HL-60 (cell line): ENCODE measurements around the gene CTNNA1.

Experiments used
- DNase-seq, 2 experiments: peaks; one replicate each; pipeline ENCODE4 v3.0.0-alpha.2; 2010 to 2020; ENCODE audit warnings: low read depth in 1 of 2, low spot score in 1 of 2
- H3K27ac ChIP-seq: fragments of 250-450 bp; sonication (Bioruptor Pico); replicated peaks from 2 replicates; pipeline ENCODE4 v1.5.1; 2020; ENCODE audit warnings: mild to moderate bottlenecking, moderate library complexity
- H3K27me3 ChIP-seq: fragments of 250-450 bp; sonication (Bioruptor Pico); 2 replicates; pipeline ENCODE4 v1.5.1; 2021; ENCODE audit warnings: mild to moderate bottlenecking, moderate library complexity; ENCODE audit not compliant: insufficient read depth, poor library complexity, severe bottlenecking
- H3K4me3 ChIP-seq: replicated peaks from 2 replicates; pipeline ENCODE4 v1.5.1; 2011; ENCODE audit warnings: mild to moderate bottlenecking, control low read depth, low read length; ENCODE audit not compliant: insufficient read depth
- CTCF ChIP-seq: IDR thresholded peaks from one replicate; pipeline ENCODE4 v1.5.1; 2011; ENCODE audit warnings: low read length, control low read depth, inconsistent platforms; ENCODE audit not compliant: insufficient read depth
- GABPA ChIP-seq: IDR thresholded peaks from 2 replicates; pipeline ENCODE4 v1.6.1; 2012; ENCODE audit warnings: low read depth
- POLR2AphosphoS5 ChIP-seq: IDR thresholded peaks from 2 replicates; pipeline ENCODE4 v1.6.1; 2012; ENCODE audit warnings: low read depth
- REST ChIP-seq: IDR thresholded peaks from 2 replicates; pipeline ENCODE4 v1.6.1; 2012; ENCODE audit warnings: low read depth; ENCODE audit not compliant: insufficient replicate concordance
- SPI1 ChIP-seq: IDR thresholded peaks from 2 replicates; pipeline ENCODE4 v1.6.1; 2012; ENCODE audit warnings: low read depth, mild to moderate bottlenecking, borderline replicate concordance

Gene CTNNA1

GRCh38 chr5:138951986-138952735, 198.9 kb downstream of the CTNNA1 start:
- Histone ChIP-seq H3K27me3 (no peaks in the 10 kb centered on the region), H3K4me3 (no peak overlapping the region), H3K27ac (no peak overlapping the region)
- no peak for DNase-seq
- TF ChIP-seq CTCF: no peak
- TF ChIP-seq POLR2AphosphoS5: no peak
- TF ChIP-seq SPI1: no peak
- TF ChIP-seq REST: no peak
- TF ChIP-seq GABPA: no peak

- TF ChIP-seq SPI1: no peak
- no peak for TF ChIP-seq CTCF
- TF ChIP-seq GABPA: no peak
- TF ChIP-seq POLR2AphosphoS5: no peak
- TF ChIP-seq REST: no peak
- Histone ChIP-seq H3K4me3 (no peak overlapping the region), H3K27me3 (no peaks in the 10 kb centered on the region), H3K27ac (no peak overlapping the region)
- no peak for DNase-seq
These were observed 199.7 kb downstream of the CTNNA1 start for GRCh38 chr5:138952962-138953361.

GRCh38 chr5:138953387-138954256, 200.4 kb downstream of the CTNNA1 start:
- Histone ChIP-seq H3K27ac (no peak overlapping the region), H3K27me3 (no peaks in the 10 kb centered on the region), H3K4me3 (no peak overlapping the region)
- TF ChIP-seq POLR2AphosphoS5 (no peak), REST (no peak), SPI1 (no peak), CTCF (no peak), GABPA (no peak)
- DNase-seq: peak in 1 of 2 experiments; percentile 35
